GM12878 (cell line): Measurements from ENCODE around the gene DEGS2. TPM values are rescaled to one million over a fixed set of nuclear protein-coding genes. Genes with fewer than 3 reads are reported as not detected.

Experiments
- ATAC-seq: fragments of 200-7000 bp; cut with Tn5 transposase; 3 replicates; pipeline ENCODE4 v1.9.1; 2020; ENCODE audit warnings: mild to moderate bottlenecking, moderate library complexity
- BruUV-seq: library from RNA; stranded (reverse); fragments of 400-500 nt; replicated peaks from 2 replicates; lab custom pipeline; 2021; lab: Mats Ljungman, UMichigan
- CTCF ChIA-PET: fragments of 300-600 bp; sonication (Branson Sonifier 250); formaldehyde crosslinking; extraction: SDS; loops from one replicate; lab custom pipeline; 2021; ENCODE audit warnings: inconsistent platforms; lab: Yijun Ruan, JAX
- POLR2A ChIA-PET: fragments of 350-600 bp; formaldehyde crosslinking; extraction: SDS; loops from one replicate; lab custom pipeline; 2021; ENCODE audit warnings: inconsistent platforms; lab: Charles Lee
- RAD21 ChIA-PET: fragments of 300-600 bp; sonication (Branson Sonifier 250); formaldehyde crosslinking; loops from one replicate; lab custom pipeline; 2023; ENCODE audit warnings: antibody characterized with exemption; ENCODE audit not compliant: unreplicated experiment; lab: Charles Lee
- SMC1A ChIA-PET: fragments of 300-600 bp; sonication (Branson Sonifier 250); formaldehyde crosslinking; loops from one replicate; lab custom pipeline; 2023; ENCODE audit not compliant: unreplicated experiment, uncharacterized antibody; lab: Charles Lee
- DNase-seq: peaks from one replicate; pipeline ENCODE4 v3.0.0-alpha.2; 2011; ENCODE audit warnings: low read depth, low spot score
- FAIRE-seq: peaks from 3 replicates; lab custom pipeline; 2011; peaks lifted over from hg19 to GRCh38; lab: Jason Lieb, UNC
- H2AFZ ChIP-seq: 2 replicates; pipeline ENCODE4 v1.6.0; 2011; ENCODE audit warnings: low read depth, low read length, control low read depth; ENCODE audit not compliant: control insufficient read depth
- H3K27ac ChIP-seq: 2 replicates; pipeline ENCODE4 v1.5.1; 2011; ENCODE audit warnings: control low read depth; ENCODE audit not compliant: control insufficient read depth, insufficient read depth
- H3K27me3 ChIP-seq, 2 experiments: replicated peaks in 1 of 2; 2 replicates each; pipeline versions ENCODE4 v1.6.0 to v1.6.1; 2011; ENCODE audit warnings: low read length in 1 of 2; ENCODE audit not compliant: control insufficient read depth in 2 of 2, insufficient read depth in 2 of 2
- H3K36me3 ChIP-seq, 2 experiments: 2 replicates each; pipeline ENCODE4 v1.5.1; 2011; ENCODE audit warnings: low read length in 1 of 2; ENCODE audit not compliant: control insufficient read depth in 2 of 2, insufficient read depth in 2 of 2
- H3K4me1 ChIP-seq: 2 replicates; pipeline ENCODE4 v1.6.1; 2011; ENCODE audit warnings: mild to moderate bottlenecking, low read length, moderate library complexity, mixed read lengths; ENCODE audit not compliant: control insufficient read depth, insufficient read depth
- H3K4me2 ChIP-seq: 2 replicates; pipeline ENCODE4 v1.6.0; 2011; ENCODE audit warnings: control low read depth; ENCODE audit not compliant: control insufficient read depth, insufficient read depth
- H3K4me3 ChIP-seq: fragments of 200-600 bp; sonication (generic); 2 replicates; pipeline ENCODE4 v1.5.1; 2016
- H3K79me2 ChIP-seq: 2 replicates; pipeline ENCODE4 v1.6.0; 2011; ENCODE audit warnings: low read length; ENCODE audit not compliant: control insufficient read depth, insufficient read depth
- H3K9ac ChIP-seq: 2 replicates; pipeline ENCODE4 v1.8.0; 2011; ENCODE audit warnings: low read length, control low read depth, mixed read lengths; ENCODE audit not compliant: control insufficient read depth, insufficient read depth
- H3K9me3 ChIP-seq: replicated peaks from 3 replicates; pipeline ENCODE4 v1.5.1; 2011; ENCODE audit warnings: mild to moderate bottlenecking, low read length; ENCODE audit not compliant: control insufficient read depth, insufficient read depth
- H4K20me1 ChIP-seq: 2 replicates; pipeline ENCODE4 v1.6.0; 2011; ENCODE audit not compliant: control insufficient read depth, insufficient read depth
- CBX5 ChIP-seq: sonication (generic); IDR thresholded peaks from 2 replicates; pipeline ENCODE4 v1.6.1; 2016; ENCODE audit warnings: low read depth, moderate library complexity, mild to moderate bottlenecking, inconsistent platforms
- CEBPZ ChIP-seq: fragments of 150-350 bp; IDR thresholded peaks from 2 replicates; pipeline ENCODE4 v1.6.1; 2016; ENCODE audit warnings: low read depth, low read length
- FOXM1 ChIP-seq: IDR thresholded peaks from 2 replicates; pipeline ENCODE4 v1.6.1; 2012; ENCODE audit warnings: low read depth, mild to moderate bottlenecking, inconsistent platforms, low read length, moderate library complexity
- IKZF2 ChIP-seq, 2 experiments: fragments of 450-650 bp; IDR thresholded peaks; 2 replicates each; pipeline ENCODE4 v1.6.1; 2017; ENCODE audit warnings: mild to moderate bottlenecking in 2 of 2, moderate library complexity in 2 of 2
- JUND ChIP-seq: IDR thresholded peaks from 2 replicates; pipeline ENCODE4 v1.6.1; 2012; ENCODE audit warnings: low read depth, mild to moderate bottlenecking, low read length, improper control_type of control experiment, moderate library complexity
- KLF5 ChIP-seq: fragments of 450-650 bp; IDR thresholded peaks from 2 replicates; pipeline ENCODE4 v1.6.1; 2014; ENCODE audit warnings: mild to moderate bottlenecking; ENCODE audit not compliant: partially characterized antibody
- SMAD1 ChIP-seq: fragments of 450-650 bp; IDR thresholded peaks from 2 replicates; pipeline ENCODE4 v1.6.1; 2018; ENCODE audit warnings: mild to moderate bottlenecking, low read depth; ENCODE audit not compliant: partially characterized antibody
- STAT1 ChIP-seq: fragments of 450-650 bp; conservative IDR thresholded peaks from 2 replicates; pipeline ENCODE4 v1.6.1; 2014; ENCODE audit warnings: antibody characterized with exemption, mild to moderate bottlenecking
- YY1 ChIP-seq: IDR thresholded peaks from 2 replicates; pipeline ENCODE4 v1.6.1; 2011; ENCODE audit warnings: low read depth, mild to moderate bottlenecking, low read length
- WGBS: methylation state at CpG from one replicate; pipeline ENCODE4 v1.1.6; 2016; ENCODE audit warnings: low lambda C conversion rate; ENCODE audit not compliant: insufficient replicate concordance, insufficient coverage; ENCODE audit errors: missing lambda C conversion rate; 5-methylcytosine and 5-hydroxymethylcytosine counted together
- in situ Hi-C: fragments of 300-500 bp; cut with MboI; formaldehyde crosslinking; loops from 9 replicates; pipeline ENCODE4 v1.14.3; 2018; ENCODE audit warnings: mixed read lengths
- intact Hi-C: fragments of 100-400 bp; cut with micrococcal nuclease; formaldehyde crosslinking; loops from one replicate; pipeline ENCODE4 v1.14.2; 2022; ENCODE audit not compliant: unreplicated experiment
- polyA plus RNA-seq, 11 experiments: library from polyadenylated mRNA; depleted of rRNA in 4 of 11; unstranded in 6 of 11; stranded (reverse) in 5 of 11; fragments of >200 nt; fragmentation: Nextera tagmentation in 4 of 11; fragmentation: Illumina TruSeq in 1 of 11; extraction: Ambion mirVana in 4 of 11; extraction: Trizol in 1 of 11; gene quantifications; 1 replicate in 1 of 11; 2 replicates in 10 of 11; pipeline versions ENCODE4 v1.2.1 to v1.2.3, GENCODE V29; 2011 to 2016; ENCODE audit warnings: inconsistent platforms in 2 of 11, missing spikeins in 2 of 11, low read depth in 1 of 11
- total RNA-seq, 4 experiments: library from RNA; depleted of rRNA in 3 of 4; stranded (reverse); fragments of >200 nt in 3 of 4; fragmentation: Illumina TruSeq in 1 of 4; extraction: Trizol in 1 of 4; gene quantifications; 2 replicates each; pipeline versions ENCODE4 v1.2.1 to v1.2.3, GENCODE V29; 2013 to 2021
- TF ChIP-seq, protein P1 (sequence below): fragments of 450-650 bp; IDR thresholded peaks from 2 replicates; pipeline ENCODE4 v1.6.1; 2017; ENCODE audit warnings: mild to moderate bottlenecking, low read depth, inconsistent platforms; ENCODE audit not compliant: poor library complexity, severe bottlenecking
- TF ChIP-seq, protein P2 (sequence below): fragments of 450-650 bp; formaldehyde crosslinking; IDR thresholded peaks from 2 replicates; pipeline ENCODE4 v1.4.0; 2020; ENCODE audit warnings: mild to moderate bottlenecking, moderate library complexity
- TF ChIP-seq, protein P3 (sequence below): fragments of 450-650 bp; conservative IDR thresholded peaks from 2 replicates; pipeline ENCODE4 v1.6.1; 2017; ENCODE audit warnings: mild to moderate bottlenecking, moderate library complexity

DEGS2 gene
- total and polyA plus RNA-seq, 10 of the 15 experiments (the other 5 are each of a cell fraction or from before 2014, with no cell fraction given), result 0.01 to 2.5 (median 0.45) TPM; not detected in 1

DNA sequence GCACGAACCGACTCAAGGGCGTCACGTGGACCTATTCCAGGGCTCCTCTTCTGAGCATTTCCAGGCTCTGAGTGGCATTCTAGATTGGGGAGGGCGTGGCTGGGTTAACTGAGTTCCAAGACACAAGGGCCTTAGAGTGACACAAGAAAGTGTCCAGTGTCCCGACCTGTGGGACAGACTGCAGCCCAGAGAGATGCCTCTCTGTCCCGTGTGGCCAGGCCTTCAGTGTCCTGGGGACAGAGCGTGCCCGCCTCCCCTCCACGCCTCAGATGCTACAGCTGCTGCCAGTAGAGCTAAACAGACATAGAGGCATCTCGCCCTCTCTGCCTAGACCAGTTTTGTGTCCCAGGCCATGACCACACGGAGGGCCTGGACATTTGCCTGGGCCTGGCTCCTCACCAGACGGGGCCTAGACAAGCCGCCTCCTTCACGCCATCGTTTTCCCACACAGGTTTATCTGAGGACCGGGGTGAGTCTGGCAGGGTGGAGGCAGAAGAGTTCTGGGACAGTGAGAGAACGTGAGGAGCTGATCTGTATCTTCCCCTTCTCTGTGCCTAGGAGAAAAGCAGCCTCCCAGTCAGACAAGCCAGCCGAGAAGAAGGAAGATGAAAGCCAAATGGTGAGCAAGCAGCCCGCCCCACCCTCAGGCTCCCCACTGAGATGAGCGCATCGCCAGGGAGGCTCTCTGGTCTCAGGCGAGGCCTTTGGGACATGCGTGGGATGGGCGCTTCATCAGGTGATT, 27.1 kb downstream of the DEGS2 start:
- CTCF ChIA-PET, result no interaction called here
- Histone ChIP-seq H2AFZ (no peak overlapping the region), H3K4me3 (no peak overlapping the region), H3K27ac (no peak overlapping the region), H3K4me2 (no peak overlapping the region), H3K9me3 (no peaks in the 10 kb centered on the region), H4K20me1 (no peaks in the 10 kb centered on the region), H3K9ac (no peak overlapping the region), H3K27me3 (no peaks in the 10 kb centered on the region), H3K4me1 (no peaks in the 10 kb centered on the region), H3K36me3 (peaks cover 30 to 40% of the 10 kb centered on the region in 2 experiments), H3K79me2 (no peaks in the 10 kb centered on the region)
- no peak for DNase-seq
- no peak for ATAC-seq
- POLR2A ChIA-PET, result no interaction called here
- SMC1A ChIA-PET, result no interaction called here
- FAIRE-seq, result no peak
- 96% methylated on average over 25 of the region's 25 CpGs for WGBS
- intact Hi-C loops, result no loop called here
- in situ Hi-C loops, result no loop called here
- RAD21 ChIA-PET, result no interaction called here
- no TSS peak for BruUV-seq
- TF ChIP-seq SMAD1 (no peak), JUND (no peak), CBX5 (no peak), CEBPZ (no peak), FOXM1 (no peak), YY1 (no peak), STAT1 (no peak), IKZF2 (IDR thresholded peaks at IDR 0.05) (no peak), KLF5 (no peak)
- TF ChIP-seq, protein P1, sequence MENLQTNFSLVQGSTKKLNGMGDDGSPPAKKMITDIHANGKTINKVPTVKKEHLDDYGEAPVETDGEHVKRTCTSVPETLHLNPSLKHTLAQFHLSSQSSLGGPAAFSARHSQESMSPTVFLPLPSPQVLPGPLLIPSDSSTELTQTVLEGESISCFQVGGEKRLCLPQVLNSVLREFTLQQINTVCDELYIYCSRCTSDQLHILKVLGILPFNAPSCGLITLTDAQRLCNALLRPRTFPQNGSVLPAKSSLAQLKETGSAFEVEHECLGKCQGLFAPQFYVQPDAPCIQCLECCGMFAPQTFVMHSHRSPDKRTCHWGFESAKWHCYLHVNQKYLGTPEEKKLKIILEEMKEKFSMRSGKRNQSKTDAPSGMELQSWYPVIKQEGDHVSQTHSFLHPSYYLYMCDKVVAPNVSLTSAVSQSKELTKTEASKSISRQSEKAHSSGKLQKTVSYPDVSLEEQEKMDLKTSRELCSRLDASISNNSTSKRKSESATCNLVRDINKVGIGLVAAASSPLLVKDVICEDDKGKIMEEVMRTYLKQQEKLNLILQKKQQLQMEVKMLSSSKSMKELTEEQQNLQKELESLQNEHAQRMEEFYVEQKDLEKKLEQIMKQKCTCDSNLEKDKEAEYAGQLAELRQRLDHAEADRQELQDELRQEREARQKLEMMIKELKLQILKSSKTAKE, result no peak
- TF ChIP-seq, protein P2, sequence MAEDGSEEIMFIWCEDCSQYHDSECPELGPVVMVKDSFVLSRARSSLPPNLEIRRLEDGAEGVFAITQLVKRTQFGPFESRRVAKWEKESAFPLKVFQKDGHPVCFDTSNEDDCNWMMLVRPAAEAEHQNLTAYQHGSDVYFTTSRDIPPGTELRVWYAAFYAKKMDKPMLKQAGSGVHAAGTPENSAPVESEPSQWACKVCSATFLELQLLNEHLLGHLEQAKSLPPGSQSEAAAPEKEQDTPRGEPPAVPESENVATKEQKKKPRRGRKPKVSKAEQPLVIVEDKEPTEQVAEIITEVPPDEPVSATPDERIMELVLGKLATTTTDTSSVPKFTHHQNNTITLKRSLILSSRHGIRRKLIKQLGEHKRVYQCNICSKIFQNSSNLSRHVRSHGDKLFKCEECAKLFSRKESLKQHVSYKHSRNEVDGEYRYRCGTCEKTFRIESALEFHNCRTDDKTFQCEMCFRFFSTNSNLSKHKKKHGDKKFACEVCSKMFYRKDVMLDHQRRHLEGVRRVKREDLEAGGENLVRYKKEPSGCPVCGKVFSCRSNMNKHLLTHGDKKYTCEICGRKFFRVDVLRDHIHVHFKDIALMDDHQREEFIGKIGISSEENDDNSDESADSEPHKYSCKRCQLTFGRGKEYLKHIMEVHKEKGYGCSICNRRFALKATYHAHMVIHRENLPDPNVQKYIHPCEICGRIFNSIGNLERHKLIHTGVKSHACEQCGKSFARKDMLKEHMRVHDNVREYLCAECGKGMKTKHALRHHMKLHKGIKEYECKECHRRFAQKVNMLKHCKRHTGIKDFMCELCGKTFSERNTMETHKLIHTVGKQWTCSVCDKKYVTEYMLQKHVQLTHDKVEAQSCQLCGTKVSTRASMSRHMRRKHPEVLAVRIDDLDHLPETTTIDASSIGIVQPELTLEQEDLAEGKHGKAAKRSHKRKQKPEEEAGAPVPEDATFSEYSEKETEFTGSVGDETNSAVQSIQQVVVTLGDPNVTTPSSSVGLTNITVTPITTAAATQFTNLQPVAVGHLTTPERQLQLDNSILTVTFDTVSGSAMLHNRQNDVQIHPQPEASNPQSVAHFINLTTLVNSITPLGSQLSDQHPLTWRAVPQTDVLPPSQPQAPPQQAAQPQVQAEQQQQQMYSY (CRISPR knock-in tag), result no peak
- TF ChIP-seq, protein P3, sequence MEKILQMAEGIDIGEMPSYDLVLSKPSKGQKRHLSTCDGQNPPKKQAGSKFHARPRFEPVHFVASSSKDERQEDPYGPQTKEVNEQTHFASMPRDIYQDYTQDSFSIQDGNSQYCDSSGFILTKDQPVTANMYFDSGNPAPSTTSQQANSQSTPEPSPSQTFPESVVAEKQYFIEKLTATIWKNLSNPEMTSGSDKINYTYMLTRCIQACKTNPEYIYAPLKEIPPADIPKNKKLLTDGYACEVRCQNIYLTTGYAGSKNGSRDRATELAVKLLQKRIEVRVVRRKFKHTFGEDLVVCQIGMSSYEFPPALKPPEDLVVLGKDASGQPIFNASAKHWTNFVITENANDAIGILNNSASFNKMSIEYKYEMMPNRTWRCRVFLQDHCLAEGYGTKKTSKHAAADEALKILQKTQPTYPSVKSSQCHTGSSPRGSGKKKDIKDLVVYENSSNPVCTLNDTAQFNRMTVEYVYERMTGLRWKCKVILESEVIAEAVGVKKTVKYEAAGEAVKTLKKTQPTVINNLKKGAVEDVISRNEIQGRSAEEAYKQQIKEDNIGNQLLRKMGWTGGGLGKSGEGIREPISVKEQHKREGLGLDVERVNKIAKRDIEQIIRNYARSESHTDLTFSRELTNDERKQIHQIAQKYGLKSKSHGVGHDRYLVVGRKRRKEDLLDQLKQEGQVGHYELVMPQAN, result no peak
